Measurements from ENCODE around the gene GADL1.

- TF ChIP-seq, protein P1, sequence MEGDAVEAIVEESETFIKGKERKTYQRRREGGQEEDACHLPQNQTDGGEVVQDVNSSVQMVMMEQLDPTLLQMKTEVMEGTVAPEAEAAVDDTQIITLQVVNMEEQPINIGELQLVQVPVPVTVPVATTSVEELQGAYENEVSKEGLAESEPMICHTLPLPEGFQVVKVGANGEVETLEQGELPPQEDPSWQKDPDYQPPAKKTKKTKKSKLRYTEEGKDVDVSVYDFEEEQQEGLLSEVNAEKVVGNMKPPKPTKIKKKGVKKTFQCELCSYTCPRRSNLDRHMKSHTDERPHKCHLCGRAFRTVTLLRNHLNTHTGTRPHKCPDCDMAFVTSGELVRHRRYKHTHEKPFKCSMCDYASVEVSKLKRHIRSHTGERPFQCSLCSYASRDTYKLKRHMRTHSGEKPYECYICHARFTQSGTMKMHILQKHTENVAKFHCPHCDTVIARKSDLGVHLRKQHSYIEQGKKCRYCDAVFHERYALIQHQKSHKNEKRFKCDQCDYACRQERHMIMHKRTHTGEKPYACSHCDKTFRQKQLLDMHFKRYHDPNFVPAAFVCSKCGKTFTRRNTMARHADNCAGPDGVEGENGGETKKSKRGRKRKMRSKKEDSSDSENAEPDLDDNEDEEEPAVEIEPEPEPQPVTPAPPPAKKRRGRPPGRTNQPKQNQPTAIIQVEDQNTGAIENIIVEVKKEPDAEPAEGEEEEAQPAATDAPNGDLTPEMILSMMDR (IDR thresholded peaks at IDR 0.05; ENCODE audit: low read length) = no peak
- TF ChIP-seq EZH2 (IDR thresholded peaks at IDR 0.05; ENCODE audit: borderline replicate concordance, low read length) = no peak
Observed at GRCh38 chr3:30690199-30690598, 204.3 kb downstream of the GADL1 start.

All from OCI-LY1 (cell line).